Activated naive CD4-positive, alpha-beta T cell treated with anti-CD3 and anti-CD28 coated beads, Interleukin-2, amount 50 U/mL, for 72 hours (primary cell): Measurements from ENCODE around the gene PLCB1. TPM values are rescaled to one million over a fixed set of nuclear protein-coding genes. Genes with fewer than 3 reads are reported as not detected.

Experiments used
- ATAC-seq, 2 donors: fragments of 150-1000 bp; cut with Tn5 transposase; 2 replicates each; pipeline ENCODE4 v1.10.0; 2021; ENCODE audit warnings: mild to moderate bottlenecking in 2 of 2, moderate library complexity in 2 of 2
- DNase-seq, 2 donors: peaks; one replicate each; pipeline ENCODE4 v3.0.0; 2021 to 2022; ENCODE audit warnings: low spot score in 2 of 2
- H3K27ac Mint-ChIP-seq, 2 donors: one replicate each; pipeline ENCODE4 v1.8.0; 2022; ENCODE audit warnings: mild to moderate bottlenecking in 2 of 2, mixed read lengths in 2 of 2
- H3K36me3 Mint-ChIP-seq, 2 donors: one replicate each; pipeline ENCODE4 v1.8.0; 2022; ENCODE audit warnings: mixed read lengths in 2 of 2
- H3K9me3 Mint-ChIP-seq, 2 donors: one replicate each; pipeline ENCODE4 v1.8.0; 2022; ENCODE audit warnings: mixed read lengths in 2 of 2
- total RNA-seq, 2 donors: library from RNA; stranded (reverse); gene quantifications; one replicate each; pipeline ENCODE4 v1.2.3, GENCODE V29; 2022

PLCB1 gene
- total RNA-seq, 2 donors from 2014 or later: 0.56 to 2.1 TPM

GRCh38 chr20:8317448-8317847, 185.4 kb downstream of the PLCB1 start:
- ATAC-seq (no peak), DNase-seq (no peak)
- Mint-ChIP-seq H3K27ac (no peak overlapping the region), H3K36me3 (no peaks in the 10 kb centered on the region), H3K9me3 (no peaks in the 10 kb centered on the region)

- H3K36me3 Mint-ChIP-seq: no peaks in the 10 kb centered on the region
- H3K27ac Mint-ChIP-seq: no peak overlapping the region
- DNase-seq: no peak
- H3K9me3 Mint-ChIP-seq: no peaks in the 10 kb centered on the region
- no peak for ATAC-seq
Measured at GRCh38 chr20:8318965-8319625, 187.0 kb downstream of the PLCB1 start.

- no peak overlapping the region for H3K27ac Mint-ChIP-seq
- no peaks in the 10 kb centered on the region for H3K9me3 Mint-ChIP-seq
- no peak for DNase-seq
- no peaks in the 10 kb centered on the region for H3K36me3 Mint-ChIP-seq
- no peak for ATAC-seq
Measured at GRCh38 chr20:8320306-8320705, 188.2 kb downstream of the PLCB1 start.

GRCh38 chr20:8321001-8321400, 188.9 kb downstream of the PLCB1 start:
- Mint-ChIP-seq H3K36me3 (no peaks in the 10 kb centered on the region), H3K27ac (no peak overlapping the region), H3K9me3 (no peaks in the 10 kb centered on the region)
- ATAC-seq (no peak), DNase-seq (no peak)

GRCh38 chr20:8322662-8323217, 190.7 kb downstream of the PLCB1 start:
- no peak for DNase-seq
- no peaks in the 10 kb centered on the region for H3K9me3 Mint-ChIP-seq
- no peaks in the 10 kb centered on the region for H3K36me3 Mint-ChIP-seq
- H3K27ac Mint-ChIP-seq: no peak overlapping the region
- ATAC-seq: no peak

- no peaks in the 10 kb centered on the region for H3K9me3 Mint-ChIP-seq
- no peak for DNase-seq
- H3K36me3 Mint-ChIP-seq: no peaks in the 10 kb centered on the region
- no peak overlapping the region for H3K27ac Mint-ChIP-seq
- no peak for ATAC-seq
Measured at GRCh38 chr20:8326191-8326590, 194.1 kb downstream of the PLCB1 start.

- no peaks in the 10 kb centered on the region for H3K9me3 Mint-ChIP-seq
- ATAC-seq (no peak), DNase-seq (no peak)
- no peaks in the 10 kb centered on the region for H3K36me3 Mint-ChIP-seq
- H3K27ac Mint-ChIP-seq: no peak overlapping the region
Measured at GRCh38 chr20:8326899-8327298, 194.8 kb downstream of the PLCB1 start.

- no peaks in the 10 kb centered on the region for H3K9me3 Mint-ChIP-seq
- H3K36me3 Mint-ChIP-seq: no peaks in the 10 kb centered on the region
- no peak overlapping the region for H3K27ac Mint-ChIP-seq
- no peak for ATAC-seq
- DNase-seq: no peak
Measured at GRCh38 chr20:8328189-8328588, 196.1 kb downstream of the PLCB1 start.

GRCh38 chr20:8330319-8330784, 198.3 kb downstream of the PLCB1 start:
- no peak for ATAC-seq

GRCh38 chr20:8330785-8331695, 199.0 kb downstream of the PLCB1 start:
- Mint-ChIP-seq H3K9me3 (no peaks in the 10 kb centered on the region), H3K36me3 (no peaks in the 10 kb centered on the region)
- no peak for ATAC-seq

More at GRCh38 chr20:8330319-8330784, 198.3 kb downstream of the PLCB1 start:
- no peak overlapping the region for H3K27ac Mint-ChIP-seq
- H3K9me3 Mint-ChIP-seq: no peaks in the 10 kb centered on the region
- H3K36me3 Mint-ChIP-seq: no peaks in the 10 kb centered on the region
- DNase-seq: no peak

GRCh38 chr20:8331740-8332412, 199.8 kb downstream of the PLCB1 start:
- Mint-ChIP-seq H3K36me3 (no peaks in the 10 kb centered on the region), H3K9me3 (no peaks in the 10 kb centered on the region), H3K27ac (no peak overlapping the region)
- DNase-seq: no peak
- no peak for ATAC-seq

More at GRCh38 chr20:8330785-8331695, 199.0 kb downstream of the PLCB1 start:
- no peak overlapping the region for H3K27ac Mint-ChIP-seq
- no peak for DNase-seq

- H3K27ac Mint-ChIP-seq: no peak overlapping the region
- ATAC-seq: no peak
- no peak for DNase-seq
- H3K9me3 Mint-ChIP-seq: no peaks in the 10 kb centered on the region
- H3K36me3 Mint-ChIP-seq: no peaks in the 10 kb centered on the region
Measured at GRCh38 chr20:8334641-8335040, 202.6 kb downstream of the PLCB1 start.

- Mint-ChIP-seq H3K9me3 (no peaks in the 10 kb centered on the region), H3K36me3 (no peaks in the 10 kb centered on the region), H3K27ac (no peak overlapping the region)
- ATAC-seq: no peak
- DNase-seq: no peak
Measured at GRCh38 chr20:8335059-8335458, 203.0 kb downstream of the PLCB1 start.

- H3K36me3 Mint-ChIP-seq: no peaks in the 10 kb centered on the region
- no peaks in the 10 kb centered on the region for H3K9me3 Mint-ChIP-seq
- DNase-seq (no peak), ATAC-seq (no peak)
- H3K27ac Mint-ChIP-seq: no peak overlapping the region
Measured at GRCh38 chr20:8335495-8336195, 203.6 kb downstream of the PLCB1 start.

GRCh38 chr20:8339349-8339748, 207.3 kb downstream of the PLCB1 start:
- no peaks in the 10 kb centered on the region for H3K36me3 Mint-ChIP-seq
- no peaks in the 10 kb centered on the region for H3K9me3 Mint-ChIP-seq
- no peak overlapping the region for H3K27ac Mint-ChIP-seq
- ATAC-seq (no peak), DNase-seq (no peak)

GRCh38 chr20:8342391-8342790, 210.3 kb downstream of the PLCB1 start:
- ATAC-seq (no peak), DNase-seq (no peak)
- no peak overlapping the region for H3K27ac Mint-ChIP-seq
- no peaks in the 10 kb centered on the region for H3K9me3 Mint-ChIP-seq
- no peaks in the 10 kb centered on the region for H3K36me3 Mint-ChIP-seq
